ENCODE results near the gene ANAPC10.

DNA sequence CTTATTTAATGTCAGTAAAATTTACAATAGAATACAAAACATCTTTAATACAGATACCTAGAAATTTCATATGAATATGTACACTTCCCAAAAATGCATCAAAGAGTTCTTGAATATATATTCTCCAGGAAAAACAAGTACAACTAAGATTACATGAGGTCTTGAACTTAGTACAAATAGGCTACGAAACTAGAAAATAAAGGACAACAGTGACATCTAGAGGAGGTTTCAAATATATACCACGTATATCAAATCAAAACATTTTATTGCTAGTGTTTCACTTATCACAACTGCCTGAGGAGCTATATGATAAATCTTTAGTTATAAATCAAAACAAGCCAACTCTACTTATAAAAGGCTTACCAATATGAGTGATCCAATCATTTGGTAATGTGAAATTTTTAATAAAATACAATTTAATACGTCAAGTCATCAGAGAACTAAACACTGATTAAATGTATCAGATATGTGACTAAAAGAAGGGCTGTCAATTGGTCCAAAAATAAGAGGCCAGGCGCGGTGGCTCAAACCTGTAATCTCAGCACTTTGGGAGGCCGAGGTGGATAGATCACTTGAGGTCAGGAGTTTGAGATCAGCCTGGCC is 36.6 kb downstream of the ANAPC10 start:
- no peak for TF ChIP-seq EZH2phosphoT487 (IDR thresholded peaks at IDR 0.05; ENCODE audit: low read length)
- TF ChIP-seq, protein P1, sequence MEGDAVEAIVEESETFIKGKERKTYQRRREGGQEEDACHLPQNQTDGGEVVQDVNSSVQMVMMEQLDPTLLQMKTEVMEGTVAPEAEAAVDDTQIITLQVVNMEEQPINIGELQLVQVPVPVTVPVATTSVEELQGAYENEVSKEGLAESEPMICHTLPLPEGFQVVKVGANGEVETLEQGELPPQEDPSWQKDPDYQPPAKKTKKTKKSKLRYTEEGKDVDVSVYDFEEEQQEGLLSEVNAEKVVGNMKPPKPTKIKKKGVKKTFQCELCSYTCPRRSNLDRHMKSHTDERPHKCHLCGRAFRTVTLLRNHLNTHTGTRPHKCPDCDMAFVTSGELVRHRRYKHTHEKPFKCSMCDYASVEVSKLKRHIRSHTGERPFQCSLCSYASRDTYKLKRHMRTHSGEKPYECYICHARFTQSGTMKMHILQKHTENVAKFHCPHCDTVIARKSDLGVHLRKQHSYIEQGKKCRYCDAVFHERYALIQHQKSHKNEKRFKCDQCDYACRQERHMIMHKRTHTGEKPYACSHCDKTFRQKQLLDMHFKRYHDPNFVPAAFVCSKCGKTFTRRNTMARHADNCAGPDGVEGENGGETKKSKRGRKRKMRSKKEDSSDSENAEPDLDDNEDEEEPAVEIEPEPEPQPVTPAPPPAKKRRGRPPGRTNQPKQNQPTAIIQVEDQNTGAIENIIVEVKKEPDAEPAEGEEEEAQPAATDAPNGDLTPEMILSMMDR (IDR thresholded peaks at IDR 0.05; ENCODE audit: low read length) = peak; percentile 57
